DMS 273 treated with DMSO at 0.1 percent for 48 hours (cell line): ENCODE measurements around the gene PSTPIP1.

Experiments
- DNase-seq: peaks from one replicate; lab custom pipeline; 2025; lab: John Stamatoyannopoulos, UW

PSTPIP1 gene

DNA sequence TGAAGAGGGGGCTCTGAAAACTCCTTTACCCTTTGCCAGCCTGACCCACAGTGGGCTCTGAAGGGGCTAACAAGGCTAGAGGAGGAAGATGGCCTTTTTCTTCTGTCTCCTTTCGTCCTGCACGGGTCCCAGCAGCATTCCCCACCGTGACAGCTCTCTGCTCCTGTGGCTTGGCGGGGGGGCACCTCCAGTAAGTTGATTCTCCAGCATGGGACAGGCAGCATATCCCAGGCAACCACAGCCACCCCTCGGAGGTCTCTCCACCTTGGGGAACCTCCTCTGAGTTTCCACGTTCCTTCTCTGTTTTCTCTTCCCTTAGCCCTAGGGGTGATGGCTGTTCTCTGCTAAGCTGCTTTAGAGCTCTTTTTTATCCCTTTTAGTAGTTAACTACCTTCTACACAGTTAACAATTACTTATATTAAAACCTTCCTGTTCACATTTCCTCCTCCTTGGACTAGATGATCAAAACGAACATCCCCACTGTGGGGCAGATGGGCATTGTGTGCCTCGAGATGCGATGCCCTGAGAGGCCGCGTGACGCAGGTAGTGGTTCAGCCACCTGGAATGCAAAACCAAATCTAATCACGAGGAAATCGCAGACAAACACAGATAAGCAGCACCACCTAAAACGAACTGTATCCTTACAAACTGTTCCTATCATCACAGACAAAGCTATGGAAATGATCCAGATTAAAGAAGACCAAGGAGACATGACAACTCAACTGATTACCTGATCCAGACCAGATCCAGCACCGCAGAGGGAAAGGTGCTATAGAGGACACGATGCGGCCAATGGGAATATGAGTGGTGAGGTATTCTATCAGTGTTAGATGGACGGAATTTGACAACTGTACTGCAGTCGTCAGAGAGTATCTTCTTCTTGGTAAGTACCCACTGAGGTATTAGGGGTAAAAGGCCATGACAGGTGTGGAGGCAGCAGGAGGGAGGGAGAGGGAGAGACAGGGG is 48.3 kb downstream of the PSTPIP1 start:
- no peak for DNase-seq

DNA sequence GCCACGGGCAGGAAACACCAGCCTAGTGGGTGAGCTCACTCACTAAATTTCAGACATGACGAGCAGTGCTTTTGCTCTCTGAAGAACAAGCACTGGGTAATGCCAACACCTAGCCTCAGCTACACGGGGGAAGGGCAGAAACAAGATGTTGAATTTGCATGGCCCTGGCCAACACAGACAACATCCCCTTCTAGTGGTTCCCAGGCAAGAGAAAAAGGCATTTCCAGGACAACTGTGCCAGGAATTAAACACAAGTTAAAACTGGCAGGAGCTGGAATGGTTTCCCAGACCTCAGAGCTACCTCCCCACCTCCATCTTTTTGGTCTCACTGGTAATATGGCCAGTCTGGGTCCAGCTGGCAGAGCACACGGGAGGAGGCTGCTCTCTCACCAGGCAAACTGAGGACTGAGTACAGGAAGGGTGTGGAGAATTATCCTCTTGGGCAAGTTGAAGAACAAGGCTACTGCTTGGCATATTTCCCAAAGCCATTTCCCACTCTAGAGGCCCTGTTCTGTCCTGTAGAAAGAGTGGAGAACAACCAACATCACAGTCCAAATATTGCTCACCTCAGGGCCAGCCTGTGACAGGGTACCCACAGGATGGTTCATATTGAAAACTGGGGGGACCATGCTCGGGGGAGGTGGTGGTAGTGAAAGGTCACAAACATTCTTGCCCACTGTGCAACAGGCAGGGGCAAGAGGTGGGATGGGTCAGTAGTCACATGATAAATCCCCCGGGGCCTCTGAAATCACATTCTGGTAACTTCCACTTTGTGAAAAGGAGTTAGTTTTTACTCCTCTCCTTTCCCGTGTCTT is 49.5 kb downstream of the PSTPIP1 start:
- DNase-seq: no peak

DNA sequence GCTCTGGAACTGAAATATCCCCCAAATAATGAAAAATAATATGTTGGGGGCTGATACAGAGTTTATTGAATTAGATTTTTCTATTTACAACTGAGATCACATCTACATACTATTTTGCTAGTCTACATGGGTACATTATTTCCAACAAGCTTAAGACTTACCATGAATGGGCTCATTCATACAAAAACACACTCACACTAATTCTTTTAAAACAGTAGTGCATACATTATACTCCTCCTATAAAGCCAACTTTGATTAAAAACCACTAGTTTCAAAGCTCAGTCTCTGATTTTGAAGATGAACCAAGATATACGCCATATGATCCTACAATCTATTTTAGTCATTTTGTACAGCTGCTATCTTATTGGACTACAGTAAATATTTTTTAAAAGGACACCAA is 51.1 kb downstream of the PSTPIP1 start:
- DNase-seq: no peak

DNA sequence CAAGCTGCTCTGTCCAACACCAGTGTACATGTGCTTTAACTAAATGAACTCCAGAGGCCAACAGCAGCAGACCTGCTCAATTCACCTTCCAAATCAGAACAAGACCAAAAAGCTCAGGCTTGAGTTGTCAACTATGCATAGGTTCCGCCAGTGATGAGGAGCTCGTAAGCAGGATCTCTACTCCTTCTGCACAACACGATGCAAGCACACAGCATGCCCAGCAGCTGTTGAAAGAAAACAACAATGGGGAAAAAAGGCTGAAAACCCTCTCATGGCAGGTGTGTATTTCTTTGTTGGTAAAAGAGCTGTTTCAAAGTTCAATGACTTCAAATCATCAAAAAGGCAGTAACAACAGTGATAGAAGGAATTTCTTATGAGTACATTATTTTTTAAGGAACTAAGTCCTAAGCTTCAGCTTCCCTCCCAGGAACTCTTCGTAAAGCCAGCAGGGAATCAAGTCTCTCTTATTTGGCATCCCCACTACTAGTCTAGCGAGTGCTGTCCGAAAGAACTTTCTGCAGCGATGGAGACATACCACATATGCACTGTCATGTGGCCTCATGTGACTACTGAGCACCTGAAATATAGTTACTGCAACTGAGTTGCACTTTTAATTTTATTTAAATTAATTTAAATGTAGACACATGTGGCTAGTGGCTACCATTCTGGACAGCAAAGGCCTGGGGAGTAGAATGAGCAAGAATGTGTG is 51.9 kb downstream of the PSTPIP1 start:
- DNase-seq: no peak

DNA sequence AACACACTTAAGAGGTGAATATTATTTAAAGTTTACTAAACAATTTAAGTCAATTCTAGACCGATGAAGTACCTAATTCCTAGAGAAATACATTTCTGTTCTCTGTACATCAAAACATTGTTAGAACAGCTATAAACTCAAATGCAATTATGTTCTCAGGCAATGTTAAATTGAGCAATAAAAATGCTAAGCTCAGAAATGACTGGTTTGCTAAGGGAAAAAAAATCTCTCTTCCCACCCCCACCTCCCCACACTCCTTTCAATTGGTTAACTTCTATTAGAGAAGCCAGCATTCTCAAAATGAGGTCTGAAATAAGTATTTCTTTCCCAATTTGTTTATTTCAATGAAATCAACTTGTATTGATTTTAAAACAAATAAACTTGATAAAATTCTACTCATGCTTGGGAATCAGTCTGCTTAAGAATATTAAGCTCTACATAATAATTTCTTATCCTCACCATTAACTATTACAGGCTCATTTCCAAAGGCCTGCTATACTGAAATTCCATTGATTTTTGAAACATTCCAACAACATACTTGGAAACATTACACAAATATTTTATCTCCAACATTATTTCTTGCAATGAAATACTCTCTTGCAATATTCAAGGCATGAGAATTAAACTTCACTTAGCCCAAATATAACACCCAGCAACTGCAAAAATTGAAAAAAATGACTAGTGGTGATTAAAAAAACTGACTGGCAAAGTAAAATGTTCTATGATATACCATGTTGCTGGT is 53.4 kb downstream of the PSTPIP1 start:
- DNase-seq: no peak

DNA sequence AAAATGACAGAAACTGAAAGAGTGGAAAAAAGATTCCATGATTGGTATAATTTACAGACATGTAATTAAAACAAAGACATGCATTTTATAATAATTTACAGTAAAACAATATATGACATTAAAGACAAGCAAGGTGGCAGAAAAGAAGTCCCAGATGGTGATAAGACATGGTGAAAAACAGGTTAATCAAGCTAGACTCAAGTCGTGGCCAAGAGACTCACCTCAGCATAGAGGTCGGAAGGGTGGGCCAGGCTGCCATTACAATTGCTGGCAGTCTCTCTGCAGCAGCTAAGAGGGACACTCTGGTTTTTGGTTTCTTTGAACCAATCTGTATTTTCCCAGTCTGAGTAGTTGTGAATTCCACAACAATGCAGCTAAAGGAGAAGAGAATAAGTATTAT is 57.6 kb downstream of the PSTPIP1 start:
- no peak for DNase-seq

DNA sequence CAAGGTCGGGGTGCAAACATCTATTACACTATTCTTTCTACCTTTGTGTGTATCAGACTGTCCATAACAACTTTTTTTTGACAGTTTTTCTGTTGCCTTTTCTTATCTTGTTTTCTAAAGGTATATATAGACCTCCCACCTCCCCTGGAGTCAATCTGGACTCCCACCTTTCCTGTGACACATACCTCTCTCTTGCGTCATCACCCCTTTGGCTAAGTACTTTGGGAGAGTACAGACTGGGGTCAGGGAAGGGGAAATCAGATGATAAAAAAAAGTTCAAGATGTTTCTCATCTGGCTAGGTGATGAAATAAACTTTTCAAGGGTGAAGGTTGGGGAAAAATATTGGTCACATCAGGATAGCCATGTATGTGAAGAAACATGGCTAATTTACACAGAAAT is 58.8 kb downstream of the PSTPIP1 start:
- no peak for DNase-seq

DNA sequence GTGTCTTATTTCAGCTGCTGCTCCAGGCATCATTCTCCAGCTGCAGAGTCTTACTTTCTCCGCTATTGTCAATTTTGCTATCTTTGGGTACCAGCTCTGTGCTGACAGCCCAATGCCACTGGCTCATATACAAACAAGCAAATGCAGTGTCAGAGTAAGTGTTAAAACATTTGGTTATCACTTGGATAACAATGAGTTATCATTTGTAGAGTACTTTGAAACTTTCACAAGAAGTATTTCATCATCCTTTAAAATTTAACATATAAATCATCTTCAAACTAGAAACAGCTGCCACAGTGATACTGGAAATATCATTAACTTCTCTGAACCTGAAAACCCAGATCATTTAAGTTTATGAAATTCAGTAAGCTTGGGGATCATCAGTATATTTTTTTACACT is 62.1 kb downstream of the PSTPIP1 start:
- DNase-seq: no peak

DNA sequence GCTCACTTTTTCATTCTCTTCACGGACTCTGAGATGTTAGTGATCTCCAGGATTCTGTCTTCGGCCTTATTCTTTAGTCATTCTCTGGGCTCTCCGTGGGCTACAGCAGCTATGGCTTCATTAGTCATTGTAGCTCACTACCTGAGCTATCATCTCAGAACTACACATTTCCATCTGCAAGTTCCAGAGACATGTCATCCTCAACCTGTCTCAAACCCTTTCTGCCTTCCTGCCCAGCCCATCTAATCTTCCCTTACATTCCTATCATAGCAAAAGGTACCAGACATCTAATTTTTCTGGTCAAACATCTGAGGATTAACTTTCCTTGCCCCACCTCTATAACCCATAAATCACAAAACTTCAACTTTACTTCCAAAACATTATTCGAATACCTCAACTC is 62.8 kb downstream of the PSTPIP1 start:
- no peak for DNase-seq

DNA sequence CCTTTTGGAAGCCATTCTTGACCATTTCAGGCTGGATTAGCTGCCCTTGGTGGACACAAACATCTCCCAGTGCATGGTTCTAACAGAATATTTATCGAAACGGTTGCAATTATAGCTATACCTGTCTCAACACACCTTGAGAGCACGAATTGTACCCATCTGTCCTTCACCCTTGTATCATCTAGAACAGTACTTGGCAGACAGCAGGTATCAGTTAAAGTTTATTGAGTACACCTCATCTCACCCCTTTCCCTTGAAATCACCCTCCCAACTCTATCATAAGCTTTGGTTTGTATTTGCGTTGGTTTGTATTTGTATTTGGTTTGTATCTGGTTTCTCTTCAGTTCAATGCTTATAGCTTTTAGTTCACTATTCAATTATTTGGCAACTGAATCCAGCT is 63.5 kb downstream of the PSTPIP1 start:
- no peak for DNase-seq

DNA sequence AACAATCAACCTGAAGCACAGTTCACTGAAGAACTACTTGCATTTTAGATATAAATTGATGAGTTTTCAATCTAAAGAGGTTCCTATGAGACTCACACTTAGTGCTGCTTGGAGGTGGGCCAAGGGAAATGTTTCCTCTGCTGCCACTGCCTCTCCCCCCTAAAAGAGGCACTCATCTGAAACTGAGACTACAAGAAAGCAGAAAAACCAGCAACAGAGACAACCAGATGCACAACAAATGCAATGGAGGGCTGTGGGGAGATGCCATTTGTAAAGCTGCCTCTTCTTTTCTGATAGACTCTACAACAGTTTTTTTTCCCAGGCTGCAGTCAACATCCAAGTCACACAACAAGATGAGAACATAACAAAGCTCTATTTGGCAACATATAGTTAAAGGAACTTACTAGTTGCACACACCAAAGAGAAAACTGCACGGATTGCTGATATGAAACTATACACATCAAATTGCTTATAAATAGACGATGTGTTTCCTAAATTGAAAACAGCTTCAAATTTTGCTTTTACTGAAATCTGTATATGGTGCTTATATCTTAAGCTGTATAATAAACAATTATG is 64.9 kb downstream of the PSTPIP1 start:
- DNase-seq: no peak

DNA sequence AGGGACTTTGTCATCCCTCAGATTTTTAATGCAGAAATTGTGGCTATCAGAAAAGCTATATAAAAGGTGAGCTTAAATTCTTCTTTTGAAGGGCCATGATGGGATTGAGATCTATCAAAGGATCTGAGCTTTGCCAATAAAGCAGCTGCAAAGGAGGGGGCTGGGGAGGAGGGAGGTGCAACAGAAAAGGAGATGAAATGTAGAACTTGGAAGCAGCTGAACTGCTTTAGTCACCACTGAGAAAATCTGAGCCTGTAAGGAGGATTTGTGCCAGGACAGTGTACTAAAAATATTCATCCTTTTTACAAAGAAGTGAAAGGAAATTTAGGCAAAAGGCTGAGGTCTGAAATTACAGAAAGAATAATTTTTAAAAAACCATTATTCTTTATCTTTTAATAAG is 65.6 kb downstream of the PSTPIP1 start:
- no peak for DNase-seq

DNA sequence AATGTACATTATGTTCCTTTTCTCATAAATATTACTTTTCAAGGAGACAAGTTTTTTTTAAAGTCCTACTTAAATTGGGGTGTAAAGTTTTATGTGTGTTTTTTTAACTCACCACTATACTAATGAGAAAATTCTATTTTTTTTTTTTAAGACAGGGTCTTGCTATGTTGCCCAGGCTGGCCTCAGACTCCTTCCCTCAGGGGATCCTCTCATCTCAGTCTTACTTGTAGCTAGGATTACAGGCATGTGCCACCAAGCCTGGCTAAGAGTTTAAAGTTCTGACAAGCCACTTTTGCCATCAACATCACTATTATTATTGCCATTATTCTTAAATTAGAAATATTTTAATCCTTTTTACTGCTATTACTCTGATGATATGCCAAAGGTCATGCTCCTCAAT is 68.3 kb downstream of the PSTPIP1 start:
- no peak for DNase-seq

DNA sequence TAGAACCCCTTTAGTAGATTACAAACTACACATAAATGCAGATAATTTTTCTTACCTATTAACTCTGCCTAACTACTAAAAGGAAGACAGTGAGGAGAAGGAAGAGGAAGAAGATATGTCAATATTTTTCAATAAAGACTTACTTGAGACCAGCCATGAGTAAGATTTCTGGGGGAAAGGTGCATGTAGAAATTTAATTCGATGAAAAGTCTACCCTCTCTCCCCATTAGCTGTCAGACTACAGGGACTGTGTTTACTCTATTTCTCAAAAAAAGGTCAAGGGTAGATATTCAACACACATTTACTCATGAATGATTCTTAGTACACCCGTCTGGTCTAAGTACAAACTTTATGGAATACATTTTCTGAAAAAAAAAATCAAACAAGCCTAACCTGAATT is 69.1 kb downstream of the PSTPIP1 start:
- no peak for DNase-seq

DNA sequence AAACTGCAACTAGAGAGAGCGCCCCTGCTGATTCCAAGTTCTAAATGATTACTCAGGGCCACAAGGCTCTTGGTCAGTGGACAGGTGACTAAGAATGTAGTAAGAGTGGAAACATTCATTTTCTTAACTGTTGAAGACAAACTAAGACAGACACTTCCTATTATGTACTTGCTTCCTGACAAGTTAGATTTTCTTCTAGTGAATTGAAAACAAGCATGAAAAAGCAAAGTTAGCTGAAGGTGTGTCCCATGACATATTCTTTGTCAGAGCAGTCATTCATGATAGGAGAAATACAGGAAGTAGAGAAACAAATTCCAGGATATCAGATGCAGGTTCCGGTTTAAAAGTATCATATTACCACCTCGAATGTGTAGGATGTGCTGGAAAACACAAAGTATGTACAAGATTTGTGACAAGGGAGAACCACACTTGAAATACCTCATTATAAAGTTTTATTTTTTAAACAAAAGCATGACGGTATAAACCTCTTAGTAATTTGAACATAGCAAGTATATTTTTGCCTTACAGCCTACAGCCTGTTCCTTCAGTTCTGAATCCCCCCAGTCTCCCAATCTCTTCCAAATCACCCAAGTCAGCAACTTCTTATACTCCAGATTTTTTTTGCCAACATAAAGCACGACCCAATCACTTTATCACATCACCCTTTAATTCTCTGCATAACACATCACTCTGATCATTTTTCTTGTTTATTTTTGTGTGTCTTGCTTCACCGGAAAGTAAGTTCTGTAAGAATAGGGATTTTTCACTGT is 69.8 kb downstream of the PSTPIP1 start:
- no peak for DNase-seq

DNA sequence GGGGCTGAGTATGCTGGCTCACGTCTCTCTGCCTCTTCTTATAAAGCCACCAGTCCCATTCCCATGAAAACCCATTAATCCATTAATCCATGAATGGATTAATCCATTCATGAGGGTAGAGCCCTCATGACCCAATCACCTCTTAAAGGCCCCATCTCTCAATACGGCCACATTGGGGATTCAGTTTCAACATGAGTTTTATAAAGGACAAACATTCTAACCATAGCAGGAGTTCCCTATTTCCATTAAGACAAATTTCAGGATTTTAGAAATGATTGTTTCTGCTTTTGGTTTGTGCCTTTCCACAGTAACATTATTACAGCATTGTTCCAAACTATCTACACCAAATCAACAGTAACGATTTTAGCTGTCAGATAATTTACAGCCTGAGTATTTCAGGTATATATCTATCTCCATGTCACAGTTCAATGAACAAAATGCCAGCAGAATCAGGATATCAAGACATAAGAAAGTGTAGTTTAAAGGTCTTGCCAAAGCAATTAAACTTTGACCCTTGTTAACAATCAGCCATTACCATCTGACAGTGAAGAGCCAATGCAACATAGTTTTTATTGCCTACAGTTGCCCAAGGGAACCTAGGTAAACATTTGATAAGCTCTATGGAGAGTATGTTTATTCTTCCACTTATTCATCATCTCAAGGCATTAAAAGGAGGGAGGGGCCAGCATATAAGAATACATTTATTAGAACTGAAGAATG is 72.2 kb downstream of the PSTPIP1 start:
- DNase-seq: no peak

DNA sequence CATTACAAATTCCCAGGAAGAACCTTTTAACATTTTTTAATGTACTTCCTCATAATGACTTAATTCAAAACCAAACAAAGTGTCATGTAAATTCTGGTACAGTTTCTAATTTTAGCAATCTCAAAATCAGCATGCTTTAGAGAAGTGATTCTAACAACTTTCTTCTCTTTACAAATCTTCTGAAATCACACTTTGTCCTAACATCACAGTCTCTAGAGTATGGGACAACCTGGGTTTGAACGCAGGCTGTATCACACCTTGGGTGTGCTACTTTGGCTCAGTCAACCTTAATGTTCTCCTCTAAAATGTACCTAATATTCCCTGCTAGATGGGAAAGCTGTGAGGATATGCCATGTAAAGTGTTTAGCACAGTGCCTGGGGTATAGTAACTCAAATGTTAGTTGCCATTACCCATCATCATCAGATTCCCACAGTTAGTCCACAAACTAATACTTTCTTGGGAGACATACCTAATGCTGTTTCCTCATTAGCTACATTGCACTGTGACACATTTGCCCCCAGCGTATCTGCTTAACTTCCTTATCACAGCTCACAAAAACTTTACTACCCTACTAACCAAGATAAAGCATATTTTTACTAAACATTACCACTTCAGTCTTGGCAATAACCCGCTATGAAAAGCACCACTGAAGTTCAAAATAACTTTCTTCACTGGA is 72.9 kb downstream of the PSTPIP1 start:
- no peak for DNase-seq

DNA sequence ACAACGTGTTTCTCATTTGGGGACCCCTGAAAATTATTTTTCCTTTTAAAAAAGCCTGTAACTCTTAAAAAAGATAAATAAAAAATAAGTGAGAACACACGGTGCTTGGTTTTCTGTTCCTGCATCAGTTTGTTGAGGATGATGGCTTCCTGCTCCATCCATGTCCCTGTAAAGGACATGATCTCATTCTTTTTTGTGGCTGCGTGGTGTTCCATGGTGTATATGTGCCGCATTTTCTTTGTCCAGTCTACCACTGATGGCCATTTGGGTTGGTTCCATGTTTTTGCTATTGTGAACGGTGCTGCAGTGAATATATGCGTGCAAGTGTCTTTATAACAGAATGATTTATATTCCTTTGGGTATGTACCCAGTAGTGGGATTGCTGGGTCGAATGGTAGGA is 73.7 kb downstream of the PSTPIP1 start:
- DNase-seq: no peak

DNA sequence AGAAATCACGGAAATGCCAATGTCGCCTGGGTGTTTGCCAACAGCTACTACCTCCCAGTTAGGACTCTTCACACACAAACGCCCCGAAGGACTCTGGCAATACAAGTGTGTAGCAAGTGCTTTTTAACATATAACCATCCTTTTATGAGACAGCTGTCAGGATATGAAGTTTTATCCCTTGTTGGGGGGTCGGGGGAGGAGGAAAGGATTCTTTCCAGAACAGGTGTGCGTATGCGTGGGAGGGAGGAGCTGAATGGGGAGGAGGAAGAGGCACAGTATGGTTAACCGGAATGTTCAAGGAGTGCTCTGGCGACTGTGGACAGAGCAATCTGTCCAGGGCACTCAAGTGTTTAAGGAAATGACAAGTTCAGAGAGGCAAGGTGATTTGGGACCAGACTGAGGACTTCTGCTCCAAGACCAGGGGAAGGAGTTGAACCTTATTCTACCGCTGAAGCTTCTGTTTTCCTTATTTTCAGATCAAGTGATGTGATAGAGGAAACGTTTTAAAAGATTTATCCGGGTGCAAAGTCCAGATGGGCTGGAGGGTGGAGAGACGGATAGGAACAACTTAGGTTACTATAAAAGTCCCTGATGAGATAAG is 74.7 kb downstream of the PSTPIP1 start:
- no peak for DNase-seq
